ENCODE data around the gene MAB21L4. TPM values are rescaled to one million over a fixed set of nuclear protein-coding genes. Genes with fewer than 3 reads are reported as not detected.
"Not testable (repeated sequence)": the region's sequence is repeated elsewhere in the genome, so short reads cannot be mapped to it uniquely, and the experiment has no call there.

Gene MAB21L4
- total RNA-seq, 1 donor from 2014 or later, result not detected

GRCh38 chr2:240846309-240846708, 49.6 kb downstream of the MAB21L4 start:
- DNase-seq (ENCODE audit: extremely low read depth, low read depth, low spot score), result not testable (repeated sequence)

- peak; percentile 25 for DNase-seq (ENCODE audit: extremely low read depth, low read depth, low spot score)
These were observed 55.4 kb downstream of the MAB21L4 start for GRCh38 chr2:240840435-240841060.

- no peak for DNase-seq (ENCODE audit: extremely low read depth, low read depth, low spot score)
These were observed 56.5 kb downstream of the MAB21L4 start for GRCh38 chr2:240839152-240840143.

GRCh38 chr2:240837621-240838020, 58.3 kb downstream of the MAB21L4 start:
- DNase-seq (ENCODE audit: extremely low read depth, low read depth, low spot score), result no peak

GRCh38 chr2:240836781-240837467, 59.0 kb downstream of the MAB21L4 start:
- DNase-seq (ENCODE audit: extremely low read depth, low read depth, low spot score), result no peak

Other genes with a start within 250 kb of the MAB21L4 start
- gene AQP12B, start 213.3 kb downstream of the MAB21L4 start, total RNA-seq, result not detected in 2 replicates
- not detected in 2 replicates for gene AQP12A, start 204.3 kb downstream of the MAB21L4 start, total RNA-seq
- gene KIF1A, start 75.9 kb downstream of the MAB21L4 start, total RNA-seq, result 0.97 and 1.2 TPM in 2 replicates
- not detected in 2 replicates for gene AGXT, start 27.3 kb downstream of the MAB21L4 start, total RNA-seq
- gene CROCC2, start 10.2 kb upstream of the MAB21L4 start, total RNA-seq, result not detected in 2 replicates
- 27.7 and 41.3 TPM in 2 replicates for gene SNED1, start 102.5 kb upstream of the MAB21L4 start, total RNA-seq
- 26.1 and 28.2 TPM in 2 replicates for gene MTERF4, start 206.1 kb upstream of the MAB21L4 start, total RNA-seq